ENCODE results near the gene ITGAE.
"Not testable (repeated sequence)": the region's sequence is repeated elsewhere in the genome, so short reads cannot be mapped to it uniquely, and the experiment has no call there.

Gene ITGAE

DNA sequence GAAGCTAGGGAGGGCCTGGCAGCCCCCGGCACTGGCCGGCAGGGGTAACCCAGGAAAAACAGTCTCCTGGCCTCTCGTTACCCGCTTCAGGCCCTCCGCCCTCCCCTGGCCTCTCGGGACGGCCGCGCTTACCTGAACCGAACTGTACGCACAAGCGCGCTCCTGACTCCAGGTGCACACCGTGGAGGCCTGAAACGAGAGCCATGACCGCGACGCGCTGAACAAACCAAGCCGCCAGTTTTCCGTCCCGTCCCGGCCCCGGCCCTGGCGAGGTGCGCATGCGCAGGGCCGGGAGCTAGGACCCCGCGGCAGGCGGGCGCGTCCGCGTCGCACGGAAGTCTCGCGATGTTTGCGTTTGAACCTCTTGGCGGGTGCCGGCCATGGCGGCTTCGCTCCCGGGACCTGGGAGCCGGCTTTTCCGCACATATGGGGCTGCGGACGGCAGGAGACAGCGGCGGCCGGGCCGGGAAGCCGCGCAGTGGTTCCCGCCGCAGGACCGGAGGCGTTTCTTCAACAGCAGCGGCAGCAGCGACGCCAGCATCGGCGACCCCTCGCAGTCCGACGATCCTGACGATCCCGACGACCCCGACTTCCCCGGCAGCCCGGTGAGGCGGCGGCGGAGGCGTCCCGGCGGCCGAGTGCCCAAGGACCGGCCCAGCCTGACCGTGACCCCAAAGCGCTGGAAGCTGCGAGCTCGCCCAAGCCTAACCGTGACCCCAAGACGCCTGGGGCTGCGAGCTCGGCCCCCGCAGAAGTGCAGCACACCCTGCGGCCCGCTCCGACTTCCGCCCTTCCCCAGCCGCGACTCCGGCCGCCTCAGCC, 77.2 kb downstream of the ITGAE start, which contains the start of gene HASPIN:
Gene HASPIN (plus strand): TSS at position 348 of the 822 bp plus-strand sequence. CDS start 33 bp downstream, at position 381.
- peak; percentile 93 for DNase-seq

DNA sequence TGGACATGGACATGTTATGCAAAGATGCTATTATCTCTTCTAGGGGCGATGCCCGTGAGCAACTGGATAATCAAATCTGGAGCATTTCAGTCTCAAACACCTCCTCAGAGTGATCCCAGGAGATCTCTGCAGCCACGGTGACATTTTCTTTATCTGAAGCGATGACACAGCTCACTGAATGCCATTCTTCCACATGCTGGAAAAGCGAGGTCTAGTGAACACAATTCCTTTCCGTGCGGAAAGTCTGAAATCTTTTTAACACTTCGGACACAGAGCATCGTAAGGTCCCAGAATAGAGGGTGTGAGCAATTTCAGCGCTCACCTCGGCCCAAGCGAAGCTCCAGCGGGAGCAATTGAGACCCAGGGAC, 77.8 kb downstream of the ITGAE start:
- no peak for DNase-seq

DNA sequence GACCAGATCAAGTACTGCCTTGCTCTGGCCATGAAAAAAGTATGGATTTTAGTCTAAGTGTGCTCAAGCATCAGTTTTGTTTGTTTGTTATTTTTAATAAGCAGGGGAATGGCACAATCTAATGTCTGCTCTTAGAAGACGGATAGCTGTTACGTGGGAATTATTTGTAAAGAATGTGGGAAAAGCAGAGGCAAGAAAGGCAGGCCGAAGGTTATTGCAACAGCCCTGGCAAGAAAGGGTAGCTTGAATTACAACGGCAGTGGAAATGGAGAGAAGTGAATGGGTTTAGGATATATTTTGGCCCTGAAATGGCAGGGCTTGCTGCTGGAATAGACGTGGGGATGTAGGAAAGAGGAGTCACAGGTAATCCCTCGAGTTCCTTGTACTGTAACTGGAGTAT, 78.3 kb downstream of the ITGAE start:
- no peak for DNase-seq

DNA sequence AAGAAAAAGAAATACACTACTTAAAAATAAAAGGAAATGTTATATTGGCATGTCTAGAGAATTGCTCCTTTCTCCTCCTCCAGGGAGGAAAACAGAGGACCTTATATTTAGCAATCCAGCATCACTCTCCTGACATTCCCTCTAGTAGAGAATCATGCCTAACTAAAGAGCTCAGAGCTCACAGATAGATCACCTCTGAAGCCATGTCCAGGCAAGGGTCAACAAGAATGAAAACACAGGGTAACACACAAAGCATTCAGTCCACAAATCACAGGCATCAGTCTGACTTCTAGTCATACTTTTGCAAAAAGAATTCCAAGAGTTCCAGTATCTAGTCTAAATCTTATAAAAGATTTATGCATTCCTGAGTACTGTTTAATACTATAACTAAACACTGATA, 81.7 kb downstream of the ITGAE start:
- DNase-seq: no peak

DNA sequence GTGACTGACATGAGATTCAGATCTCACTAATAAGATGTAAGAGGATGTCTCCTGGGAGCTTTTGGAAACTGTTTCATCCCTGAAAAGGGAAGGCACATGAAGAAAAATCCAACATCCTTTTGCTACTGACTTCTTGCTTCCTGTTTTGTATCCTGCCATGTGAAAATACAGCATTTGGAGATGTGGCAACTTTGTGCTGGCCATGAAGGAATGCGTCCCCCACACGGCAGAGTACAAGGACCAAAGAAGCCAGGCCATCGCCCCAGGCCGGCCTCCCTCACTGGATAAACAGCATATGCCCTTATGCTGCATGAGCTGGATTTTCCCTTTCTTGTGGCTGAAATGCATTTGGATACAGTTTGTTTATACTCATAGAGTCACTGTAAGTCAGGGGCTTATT, 82.8 kb downstream of the ITGAE start:
- no peak for DNase-seq

DNA sequence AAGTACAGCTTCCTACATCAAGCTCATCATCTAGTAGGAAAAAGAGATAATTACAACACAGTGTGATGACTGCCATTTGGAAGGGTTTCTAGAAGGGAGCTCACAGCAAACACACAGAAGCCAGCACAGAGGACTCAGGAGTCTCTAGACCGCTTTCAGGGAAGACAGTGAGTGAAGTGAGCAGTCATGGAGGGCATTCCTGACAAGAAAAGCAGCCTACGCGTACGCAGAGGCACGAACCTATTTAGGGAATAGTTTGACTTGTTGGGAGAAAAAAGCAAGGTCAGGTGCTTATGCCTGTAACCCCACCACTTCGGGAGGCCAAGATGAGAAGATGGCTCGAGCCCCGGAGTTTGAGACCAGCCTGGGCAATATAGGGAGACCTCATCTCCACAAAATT, 85.7 kb downstream of the ITGAE start:
- no peak for DNase-seq

DNA sequence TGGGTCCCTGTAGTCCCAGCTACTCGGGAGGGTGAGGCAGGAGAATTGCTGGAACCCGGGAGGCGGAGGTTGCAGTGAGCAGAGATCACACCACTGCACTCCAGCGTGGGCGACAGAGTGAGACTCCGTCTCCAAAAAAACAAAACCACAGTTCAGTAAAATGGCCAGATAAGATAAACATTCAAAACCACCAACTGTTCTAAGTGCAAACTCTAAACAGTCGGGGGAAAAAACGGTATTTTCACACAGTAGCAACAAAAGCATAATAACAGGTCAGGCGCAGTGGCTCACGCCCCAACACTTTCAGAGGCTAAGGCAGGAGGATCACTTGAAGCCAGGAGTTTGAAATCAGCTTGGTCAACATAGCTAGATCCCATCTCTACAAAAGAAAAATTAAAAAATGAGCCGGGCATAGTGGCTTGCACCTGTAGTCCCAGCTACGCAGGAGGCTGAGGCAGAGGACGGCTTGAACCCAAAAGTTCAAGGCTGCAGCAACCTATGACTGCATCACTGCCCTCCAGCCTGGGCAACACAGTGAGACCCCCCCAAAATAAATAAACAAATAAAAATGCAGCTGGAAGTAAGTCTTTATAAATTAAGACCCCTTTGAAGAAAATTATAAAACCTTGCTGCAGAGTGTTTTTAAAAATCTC, 88.1 kb downstream of the ITGAE start:
- no peak for DNase-seq

DNA sequence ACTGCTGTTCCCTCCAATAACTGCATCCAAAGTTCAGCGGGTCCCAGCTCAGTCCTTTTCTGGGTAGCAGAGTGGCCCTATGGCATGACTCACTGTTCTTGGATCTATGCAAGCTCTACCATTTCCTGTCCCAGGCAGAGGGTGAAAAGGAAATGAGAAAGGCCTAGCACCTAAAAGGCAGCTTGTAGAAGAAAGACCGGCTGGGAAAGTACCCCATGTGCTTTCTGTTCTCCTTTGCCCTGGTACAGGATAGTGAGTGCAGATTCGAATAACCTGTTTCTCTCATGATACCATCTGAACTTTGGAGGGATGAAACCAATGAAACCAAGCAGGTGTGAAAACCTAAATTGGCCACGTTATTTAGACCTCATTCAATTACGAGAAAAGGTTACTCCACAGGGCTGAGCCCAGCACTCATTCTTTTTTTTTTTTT, 90.0 kb downstream of the ITGAE start:
- DNase-seq: peak; percentile 51

DNA sequence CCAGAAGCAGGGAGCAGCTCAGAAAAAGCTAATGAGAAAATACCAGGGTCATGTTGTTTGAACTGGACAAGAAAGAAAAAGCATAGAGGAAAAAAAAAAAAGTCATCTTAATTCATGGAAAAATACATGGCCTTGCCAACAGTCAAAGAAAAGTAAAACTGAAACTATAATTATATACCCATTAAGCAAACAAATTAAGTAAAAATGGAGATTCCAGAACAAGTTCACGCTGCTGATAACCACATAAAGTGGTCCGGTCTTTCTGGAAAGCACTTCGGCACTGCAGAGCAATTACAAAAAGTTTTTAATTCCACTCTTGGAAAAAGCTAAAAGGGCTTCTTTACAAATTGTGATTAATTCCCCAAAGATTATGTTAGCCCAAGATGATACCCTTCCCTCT, 92.6 kb downstream of the ITGAE start:
- no peak for DNase-seq

DNA sequence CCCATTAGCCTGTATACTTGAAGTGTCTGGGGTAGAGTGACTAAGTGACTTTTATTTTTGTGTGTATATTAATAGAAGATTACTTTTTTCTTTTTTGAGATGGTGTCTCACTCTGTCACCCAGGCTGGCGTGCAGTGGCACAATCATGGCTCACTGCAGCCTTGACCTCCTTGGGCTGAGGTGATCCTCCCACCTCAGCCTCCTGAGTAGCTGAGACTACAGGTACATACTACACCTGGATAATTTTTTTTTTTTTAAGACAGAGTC, 95.3 kb downstream of the ITGAE start:
- not testable (repeated sequence) for DNase-seq

DNA sequence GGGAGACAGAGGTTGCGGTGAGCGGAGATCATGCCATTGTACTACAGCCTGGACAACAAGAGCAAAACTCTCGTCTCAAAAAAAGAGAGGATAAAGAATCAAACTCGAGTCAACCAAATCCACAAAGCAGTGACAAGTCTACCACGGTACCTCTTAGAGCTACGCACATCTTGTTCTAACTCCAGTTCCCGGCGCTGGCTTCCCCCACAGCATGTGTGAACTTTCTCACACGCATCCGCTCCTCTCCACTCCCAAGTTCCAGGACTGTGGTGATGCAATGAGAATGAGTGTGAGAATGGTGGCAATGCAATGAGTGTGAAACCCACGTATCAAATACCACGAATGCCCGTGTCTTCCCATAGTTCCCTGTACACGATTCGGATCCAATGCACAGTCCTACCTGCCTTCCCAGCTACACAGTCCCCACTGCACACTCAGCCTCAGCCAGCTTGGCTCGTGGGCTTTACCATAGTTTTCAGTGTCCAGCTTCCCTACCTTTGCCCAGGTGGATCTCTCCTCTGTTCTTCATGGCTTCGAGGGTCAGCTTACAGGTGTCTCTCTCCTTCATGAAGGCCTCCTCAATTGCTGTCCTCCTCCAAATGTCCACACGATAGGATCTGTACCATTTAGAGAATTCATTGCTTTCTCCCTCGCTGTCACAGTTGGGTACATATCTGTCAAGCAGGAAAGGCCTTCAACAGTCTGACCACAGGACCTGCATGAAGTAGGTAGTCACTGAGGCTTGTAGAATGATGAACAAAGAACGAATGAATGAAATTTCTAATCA, 95.9 kb downstream of the ITGAE start:
- no peak for DNase-seq

DNA sequence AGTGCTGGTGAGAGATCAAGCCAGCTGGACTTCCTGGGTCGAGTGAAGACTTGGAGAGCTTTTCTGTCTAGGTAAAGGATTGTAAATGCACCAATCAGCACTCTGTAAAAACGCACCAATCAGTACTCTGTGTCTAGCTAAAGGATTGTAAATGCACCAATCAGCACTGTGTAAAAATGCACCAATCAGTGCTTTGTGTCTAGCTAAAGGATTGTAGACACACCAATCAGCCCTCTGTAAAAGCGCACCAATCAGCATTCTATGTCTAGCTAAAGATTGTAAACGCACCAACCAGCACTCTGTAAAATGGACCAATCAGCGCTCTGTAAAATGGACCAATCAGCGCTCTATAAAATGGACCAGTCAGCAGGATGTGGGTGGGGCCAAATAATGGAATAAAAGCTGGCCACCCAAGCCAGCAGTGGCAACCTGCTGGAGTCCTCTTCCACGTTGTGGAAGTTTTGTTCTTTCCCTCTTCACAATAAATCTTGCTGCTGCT, 98.9 kb downstream of the ITGAE start:
- not testable (repeated sequence) for DNase-seq

DNA sequence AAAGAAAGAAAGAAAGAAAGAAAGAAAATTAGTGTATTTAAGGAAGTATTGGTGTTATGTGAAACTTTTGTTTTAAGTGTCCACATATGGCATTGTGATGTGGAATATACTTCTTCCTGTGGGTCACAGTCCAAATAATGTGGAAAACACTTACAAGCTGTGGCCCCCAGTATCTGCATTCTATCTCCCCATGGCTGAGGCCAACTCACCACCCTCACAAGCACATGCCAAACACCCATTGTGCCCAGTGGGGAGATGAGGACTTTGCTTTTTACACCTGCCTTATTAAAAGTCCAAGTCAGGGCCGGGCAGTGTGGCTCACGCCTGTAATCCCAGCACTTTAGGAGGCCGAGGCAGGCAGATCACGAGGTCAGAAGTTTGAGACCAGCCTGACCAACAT, 101.0 kb downstream of the ITGAE start:
- DNase-seq: no peak

DNA sequence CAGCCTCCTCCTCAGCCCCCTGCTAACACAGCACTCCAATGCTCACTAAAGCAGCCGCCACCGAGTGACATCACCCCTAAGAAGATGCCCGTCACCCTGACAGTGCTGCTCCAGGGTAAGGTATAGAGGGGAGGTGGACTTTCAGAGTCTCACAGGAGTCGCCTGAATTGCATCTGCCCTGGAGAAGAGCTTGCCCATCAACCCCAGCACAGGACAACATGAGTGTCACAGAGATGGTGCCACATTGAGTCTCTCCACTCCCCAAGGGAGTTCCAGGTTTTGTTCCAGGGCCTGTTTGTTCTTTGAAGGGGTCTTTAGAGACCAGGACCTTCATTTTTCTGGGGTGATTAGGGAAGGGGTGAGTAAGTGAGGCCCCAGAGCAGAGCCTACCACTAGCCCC, 102.8 kb downstream of the ITGAE start:
- no peak for DNase-seq

DNA sequence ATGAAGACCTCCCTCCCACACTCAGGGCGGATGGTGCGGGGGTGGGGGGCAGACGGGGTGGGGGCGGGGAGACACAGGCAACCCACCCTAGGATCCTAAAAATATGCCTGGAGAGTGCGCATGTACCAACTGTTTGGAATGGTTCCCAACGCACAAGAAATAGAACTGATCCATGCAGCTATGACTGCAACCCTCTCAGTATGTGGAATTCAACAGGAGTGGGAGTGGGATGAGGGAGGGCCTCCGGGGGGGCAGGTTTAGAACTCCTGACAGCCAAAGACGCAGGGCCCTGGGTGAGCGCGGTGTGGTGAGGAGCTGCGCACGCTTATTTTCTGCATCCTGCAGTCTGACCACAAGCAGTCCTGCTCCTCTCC, 103.9 kb downstream of the ITGAE start:
- DNase-seq: no peak

DNA sequence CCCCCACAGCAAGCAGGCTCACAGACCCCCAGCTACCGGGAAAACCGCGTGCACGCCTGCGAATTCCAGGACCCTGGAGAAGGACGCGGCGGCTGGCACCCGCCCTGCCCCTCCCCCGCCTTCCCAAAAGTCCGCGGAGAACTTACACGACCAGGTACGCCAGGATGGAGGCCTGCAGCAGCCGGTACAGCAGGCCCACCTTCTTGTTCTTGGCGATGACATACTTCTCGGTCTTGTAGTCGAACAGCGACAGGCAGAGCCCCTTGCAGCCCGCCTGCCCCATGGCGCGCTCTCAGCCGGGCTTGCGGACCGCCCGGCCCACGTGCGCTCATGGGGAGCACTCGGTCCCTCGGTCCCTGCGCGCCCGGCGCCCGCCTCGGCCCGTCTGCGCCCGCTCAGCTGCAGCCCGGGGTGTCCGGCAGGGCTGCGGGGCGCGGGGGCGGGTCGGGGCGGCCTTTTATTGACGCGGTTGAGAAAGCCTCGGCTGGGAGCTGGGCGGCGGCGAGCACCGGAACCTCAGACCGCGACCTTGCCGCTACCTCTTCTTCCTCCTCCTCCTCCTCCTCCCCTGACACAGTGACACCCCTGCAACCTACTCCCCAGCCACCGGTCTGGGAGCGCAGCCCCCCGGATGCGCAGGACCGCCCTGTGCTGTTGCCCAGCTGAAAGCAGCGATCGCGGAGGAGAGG, 105.1 kb downstream of the ITGAE start, which contains the start of gene P2RX5:
Gene P2RX5 (minus strand): TSS at position 433 of the 689 bp plus-strand sequence. CDS start 150 bp downstream, at position 283.
- peak; percentile 51 for DNase-seq

DNA sequence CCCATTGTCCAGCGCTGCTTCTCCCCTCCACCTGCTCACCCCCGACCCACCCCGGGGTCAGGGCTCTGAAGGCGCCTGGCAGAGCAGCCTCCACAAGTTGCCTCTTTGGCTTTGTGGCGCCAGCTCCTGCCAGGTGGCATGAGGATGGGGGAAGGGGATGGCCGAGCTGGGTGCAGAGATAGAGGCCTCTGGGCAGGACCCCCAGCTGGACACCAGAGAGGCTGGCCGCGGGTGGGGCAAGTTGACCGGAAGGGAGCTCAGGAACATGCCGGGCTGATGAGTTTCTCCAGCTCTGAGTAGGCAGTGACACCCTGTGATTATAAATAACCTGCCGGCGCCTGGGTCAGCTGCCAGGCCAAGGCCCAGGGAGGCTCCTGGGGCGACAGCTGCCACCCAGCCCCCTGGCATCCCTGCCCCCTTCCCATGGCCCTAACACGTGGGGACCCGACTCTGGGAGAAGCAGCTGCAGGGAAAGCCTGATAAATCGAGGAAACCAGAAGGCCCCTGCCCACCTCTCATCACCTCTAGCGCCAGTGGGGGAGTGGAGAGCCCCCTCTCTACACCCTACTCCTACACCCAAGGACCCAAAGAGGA, 105.8 kb downstream of the ITGAE start:
- DNase-seq: no peak

DNA sequence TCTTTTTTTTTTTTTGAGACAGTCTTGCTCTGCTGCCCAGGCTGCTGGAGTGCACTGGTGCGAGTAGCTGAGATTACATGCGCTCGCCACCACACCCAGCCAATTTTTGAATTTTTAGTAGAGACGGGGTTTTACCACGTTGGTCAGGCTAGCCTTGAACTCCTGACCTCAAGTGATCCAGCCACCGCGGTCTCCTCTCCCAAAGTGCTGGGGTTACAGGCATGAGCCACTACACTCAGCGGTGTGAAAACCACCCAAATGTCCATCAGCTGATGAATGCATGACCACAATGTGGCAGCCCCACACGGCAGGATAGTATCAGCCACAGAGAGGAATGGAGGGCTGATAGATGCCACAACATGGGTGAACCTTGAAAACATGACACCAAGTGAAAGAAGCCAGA, 107.2 kb downstream of the ITGAE start:
- DNase-seq: no peak

DNA sequence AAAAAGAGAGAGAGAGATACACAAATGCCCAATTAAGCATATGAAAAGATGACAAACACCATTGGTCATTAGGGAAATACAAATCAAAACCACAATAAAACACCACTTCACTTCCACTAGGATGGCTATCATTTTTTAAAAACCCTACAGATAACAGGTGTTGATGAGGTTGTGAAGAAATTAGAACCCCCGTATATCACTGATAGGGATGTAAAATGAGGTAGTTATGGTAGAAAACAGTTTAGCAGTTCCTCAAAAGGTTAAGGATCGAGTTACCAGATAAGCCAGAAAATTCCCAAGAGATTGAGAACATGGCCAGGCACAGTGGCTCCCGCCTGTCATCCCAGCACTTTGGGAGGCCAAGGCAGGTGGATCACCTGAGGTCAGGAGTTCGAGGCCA, 107.8 kb downstream of the ITGAE start:
- DNase-seq: no peak

DNA sequence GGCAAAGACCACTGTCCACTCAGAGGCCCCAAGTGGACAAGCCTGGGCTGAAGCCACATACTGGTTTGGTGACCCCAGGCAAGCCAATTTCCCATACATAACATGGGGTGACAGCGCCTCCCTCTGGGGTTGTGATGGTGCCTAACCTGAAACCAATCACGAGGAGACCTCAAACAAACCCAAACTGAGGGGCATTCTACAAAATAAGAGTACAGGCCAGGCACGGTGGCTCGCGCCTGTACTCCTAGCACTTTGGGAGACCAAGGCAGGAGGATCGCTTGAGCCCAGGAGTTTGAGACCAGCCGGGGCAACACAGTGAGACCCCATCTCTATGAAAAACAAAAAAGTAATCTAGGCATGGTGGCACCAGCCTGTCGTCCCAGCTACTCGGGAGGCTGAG, 108.6 kb downstream of the ITGAE start:
- DNase-seq: no peak

DNA sequence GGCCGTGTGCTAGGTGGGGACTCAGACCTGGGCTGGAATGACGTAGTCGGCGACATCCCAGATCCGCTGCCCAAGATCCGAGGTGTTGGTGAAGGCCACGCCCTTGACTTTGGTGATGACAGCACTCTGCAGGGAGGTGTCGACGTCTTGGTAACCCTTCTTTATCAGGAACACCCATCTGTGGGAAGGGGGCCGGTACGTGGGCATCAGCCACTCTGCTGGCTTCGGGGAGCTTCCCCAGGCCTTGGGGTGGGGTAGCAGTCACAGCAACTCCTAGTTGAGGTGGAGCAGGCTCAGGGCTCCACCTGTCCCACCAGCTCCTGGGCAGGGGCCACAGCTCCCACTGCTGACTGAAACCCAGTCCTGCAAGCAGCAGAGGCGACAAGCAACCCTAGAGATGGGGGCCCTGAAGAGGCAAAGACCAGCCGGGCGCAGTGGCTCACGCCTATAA, 109.3 kb downstream of the ITGAE start:
- DNase-seq: no peak

DNA sequence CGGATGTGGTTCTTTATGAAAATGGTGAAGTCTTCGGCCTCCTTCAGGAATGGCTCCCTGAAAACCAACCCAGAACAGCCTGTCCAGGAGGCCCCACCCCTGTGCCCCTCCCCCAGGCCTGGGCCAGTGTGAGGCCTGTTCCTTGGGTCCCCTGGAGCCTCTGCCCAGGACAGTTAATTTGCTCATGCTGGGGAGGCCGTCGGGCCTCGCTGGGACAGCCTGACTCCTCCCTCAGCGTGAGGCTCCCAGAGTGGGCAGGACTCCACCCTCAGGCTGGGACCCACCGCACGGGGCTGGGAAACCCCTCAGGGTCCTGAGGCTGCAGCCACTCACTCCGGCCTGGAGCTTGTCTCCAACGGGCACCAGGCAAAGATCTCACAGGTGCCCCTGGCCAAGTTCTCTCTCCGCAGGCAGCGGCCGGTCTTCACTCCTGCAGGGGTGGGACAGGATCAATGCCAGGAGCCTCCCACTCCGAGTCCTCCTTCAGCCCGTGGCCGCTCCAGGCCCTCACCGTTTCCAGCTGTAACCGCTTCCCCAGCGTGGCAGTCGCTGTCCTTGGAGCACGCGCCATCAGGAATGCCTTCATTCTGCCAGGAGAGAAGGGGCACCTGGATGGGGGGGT, 110.8 kb downstream of the ITGAE start:
- no peak for DNase-seq
